Superior temporal gyrus (tissue), 1 donor: ENCODE data around the gene ZSCAN5B.
A peak's percentile ranks its signal among the peaks of the same experiment; 100 is the strongest.

Experiments used
- DNase-seq: peaks from one replicate; pipeline ENCODE4 v3.0.0-alpha.2; 2016; ENCODE audit errors: extremely low spot score

The ZSCAN5B gene

GRCh38 chr19:56145698-56146097 is 51.9 kb downstream of the ZSCAN5B start:
- no peak for DNase-seq

- DNase-seq: no peak
Observed at GRCh38 chr19:56144831-56145230, 52.8 kb downstream of the ZSCAN5B start.

- no peak for DNase-seq
Observed at GRCh38 chr19:56144376-56144775, 53.2 kb downstream of the ZSCAN5B start.

GRCh38 chr19:56142897-56143434 is 54.6 kb downstream of the ZSCAN5B start:
- DNase-seq: no peak

DNA sequence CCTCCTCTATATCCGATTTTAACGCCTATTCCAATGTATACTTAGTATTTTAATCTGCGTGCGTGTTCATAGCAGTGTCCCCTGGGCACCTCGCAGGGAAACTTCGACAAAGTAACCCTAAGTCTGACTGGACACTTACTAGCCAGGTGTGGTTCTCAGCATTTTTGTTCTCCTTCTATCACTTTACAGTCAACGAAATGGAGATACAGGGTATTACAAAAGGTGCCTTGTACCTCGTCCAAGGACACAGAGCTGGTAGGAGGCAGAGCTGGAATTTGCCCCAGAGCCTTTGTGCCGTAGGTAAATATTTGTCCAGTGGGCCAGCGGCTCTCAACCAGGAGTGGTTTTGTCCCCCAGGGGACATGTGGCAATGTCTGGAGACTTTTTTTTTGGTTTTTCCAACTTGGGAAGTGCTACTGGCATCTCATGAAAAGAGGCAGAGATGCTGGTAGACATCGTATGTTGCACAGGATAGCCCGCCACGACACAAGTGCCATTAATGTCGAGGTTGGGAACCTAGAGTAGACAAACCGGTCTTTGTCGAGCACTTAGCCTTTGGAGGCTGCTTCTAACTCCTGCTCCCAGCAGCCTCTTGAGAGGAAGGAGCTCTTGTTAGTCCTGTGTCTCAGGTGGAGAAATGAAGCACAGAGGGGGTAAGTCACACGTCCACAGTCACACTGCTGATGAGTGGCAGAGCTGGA is 55.3 kb downstream of the ZSCAN5B start:
- DNase-seq: no peak

GRCh38 chr19:56141417-56141993 is 56.1 kb downstream of the ZSCAN5B start:
- no peak for DNase-seq

- DNase-seq: peak; percentile 100
Observed at GRCh38 chr19:56140583-56141416, 56.8 kb downstream of the ZSCAN5B start, which contains the start of gene ZNF444. TSS of gene ZNF444 (plus strand) at chr19:56141287. CDS start at chr19:56146912, 5,625 bp downstream.

DNA sequence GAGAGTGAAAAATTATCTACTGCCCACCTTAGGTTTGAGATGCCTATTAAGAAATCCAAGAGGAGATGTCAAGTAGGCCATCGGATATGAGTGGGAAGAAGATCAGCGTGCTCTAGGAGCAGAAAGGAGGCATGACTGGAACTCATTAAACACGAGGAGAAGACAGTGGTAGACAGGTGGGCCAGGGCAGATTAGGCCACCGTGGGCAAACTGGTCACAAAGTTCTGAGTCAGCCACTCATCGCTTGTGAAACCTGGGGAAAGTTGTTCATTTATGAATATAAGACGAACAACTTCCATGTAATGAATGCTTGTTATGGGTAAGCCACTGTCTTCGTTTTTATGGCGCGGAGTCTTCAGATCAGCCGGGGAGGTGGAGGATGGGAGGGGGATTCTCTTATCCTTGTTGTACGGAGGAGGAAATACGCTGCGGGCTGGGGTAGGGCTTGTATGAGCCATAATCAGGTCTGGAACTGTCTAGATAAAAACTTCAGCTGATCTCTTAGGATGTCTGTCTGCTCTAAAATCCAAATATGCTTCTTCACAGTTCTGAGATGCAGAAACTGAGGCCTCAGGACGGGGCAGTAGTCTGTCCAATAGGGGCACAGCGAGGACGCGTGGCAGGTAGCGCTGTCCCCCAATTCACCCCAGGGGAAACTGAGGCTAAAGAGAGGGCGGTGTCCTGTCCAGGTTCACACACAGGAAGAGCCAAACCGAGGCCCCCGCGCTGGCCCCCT is 57.6 kb downstream of the ZSCAN5B start:
- DNase-seq: no peak
